Measurements from ENCODE around the gene ADAT2. TPM values are rescaled to one million over a fixed set of nuclear protein-coding genes. Genes with fewer than 3 reads are reported as not detected.

ADAT2 gene
- total and polyA plus RNA-seq, 2 donors (not counting 1 experiment from before 2014, with no cell fraction given): 13.6 to 16.0 TPM

GRCh38 chr6:143431226-143431625 lies 19.3 kb downstream of the ADAT2 start:
- CTCF ChIA-PET: interaction anchor here (2.6 kb wide), 1 partner anchor 739 kb away, joined by 10 read pairs; no protein-coding TSS in a partner anchor
- H3K4me1 Mint-ChIP-seq: peaks cover 2% of the 10 kb centered on the region
- no peak overlapping the region for H2AFZ ChIP-seq (ENCODE audit: insufficient read depth, low read depth, low read length, poor library complexity, severe bottlenecking)
- H3K9me3 Mint-ChIP-seq (ENCODE audit: insufficient read depth): no peaks in the 10 kb centered on the region
- H3K4me3 ChIP-seq (ENCODE audit: control extremely low read depth in 1 of 5, extremely low read depth in 1 of 5, insufficient read depth in 1 of 5, low read depth in 2 of 5, low read length in 4 of 5): no peak overlapping the region
- H3K4me3 Mint-ChIP-seq: no peak overlapping the region
- H3K4me2 ChIP-seq (replicated peaks; ENCODE audit: low read depth, low read length, poor library complexity, severe bottlenecking): no peak overlapping the region
- H3K27me3 ChIP-seq (replicated peaks in 1 of 4; ENCODE audit: control extremely low read depth in 1 of 4, control insufficient read depth in 3 of 4, insufficient read depth in 4 of 4, low read length in 3 of 4): no peaks in the 10 kb centered on the region
- intact Hi-C loops (cut with micrococcal nuclease): no loop called here
- TF ChIP-seq, protein P1, sequence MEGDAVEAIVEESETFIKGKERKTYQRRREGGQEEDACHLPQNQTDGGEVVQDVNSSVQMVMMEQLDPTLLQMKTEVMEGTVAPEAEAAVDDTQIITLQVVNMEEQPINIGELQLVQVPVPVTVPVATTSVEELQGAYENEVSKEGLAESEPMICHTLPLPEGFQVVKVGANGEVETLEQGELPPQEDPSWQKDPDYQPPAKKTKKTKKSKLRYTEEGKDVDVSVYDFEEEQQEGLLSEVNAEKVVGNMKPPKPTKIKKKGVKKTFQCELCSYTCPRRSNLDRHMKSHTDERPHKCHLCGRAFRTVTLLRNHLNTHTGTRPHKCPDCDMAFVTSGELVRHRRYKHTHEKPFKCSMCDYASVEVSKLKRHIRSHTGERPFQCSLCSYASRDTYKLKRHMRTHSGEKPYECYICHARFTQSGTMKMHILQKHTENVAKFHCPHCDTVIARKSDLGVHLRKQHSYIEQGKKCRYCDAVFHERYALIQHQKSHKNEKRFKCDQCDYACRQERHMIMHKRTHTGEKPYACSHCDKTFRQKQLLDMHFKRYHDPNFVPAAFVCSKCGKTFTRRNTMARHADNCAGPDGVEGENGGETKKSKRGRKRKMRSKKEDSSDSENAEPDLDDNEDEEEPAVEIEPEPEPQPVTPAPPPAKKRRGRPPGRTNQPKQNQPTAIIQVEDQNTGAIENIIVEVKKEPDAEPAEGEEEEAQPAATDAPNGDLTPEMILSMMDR (IDR thresholded peaks at IDR 0.05): no peak
- no peak for TF ChIP-seq EZH2 (IDR thresholded peaks at IDR 0.05; ENCODE audit: borderline replicate concordance, insufficient read depth, low read depth, low read length, poor library complexity, severe bottlenecking)
- ATAC-seq (ENCODE audit: low read depth) (no peak), DNase-seq (no peak)
- H3K9me3 ChIP-seq (ENCODE audit: control extremely low read depth in 1 of 3, control insufficient read depth in 2 of 3, insufficient read depth in 1 of 3, low read length in 2 of 3): no peaks in the 10 kb centered on the region
- no peak overlapping the region for H3K9ac ChIP-seq (ENCODE audit: low read length)
- H3K27ac ChIP-seq (ENCODE audit: low read length in 2 of 2): no peak overlapping the region
- peaks cover 3% of the 10 kb centered on the region in 2 experiments for H3K36me3 ChIP-seq (replicated peaks in 1 of 2; ENCODE audit: control extremely low read depth in 1 of 2, control insufficient read depth in 1 of 2, extremely low read depth in 1 of 2, insufficient read depth in 2 of 2, low read length in 1 of 2)
- no peaks in the 10 kb centered on the region for H4K20me1 ChIP-seq (ENCODE audit: control insufficient read depth, insufficient read depth, low read length, poor library complexity, severe bottlenecking)
- POLR2A ChIA-PET: no interaction called here
- H3K79me2 ChIP-seq (ENCODE audit: control insufficient read depth, insufficient read depth, low read length): no peaks in the 10 kb centered on the region
- WGBS (ENCODE audit: insufficient coverage): no CpG with 5 or more reads among the region's 1 CpG
- H3K27me3 Mint-ChIP-seq: no peaks in the 10 kb centered on the region
- no peaks in the 10 kb centered on the region for H3K4me1 ChIP-seq (ENCODE audit: control insufficient read depth in 2 of 2, insufficient read depth in 2 of 2, low read length in 2 of 2)
- no peak overlapping the region for H3K27ac Mint-ChIP-seq

DNA sequence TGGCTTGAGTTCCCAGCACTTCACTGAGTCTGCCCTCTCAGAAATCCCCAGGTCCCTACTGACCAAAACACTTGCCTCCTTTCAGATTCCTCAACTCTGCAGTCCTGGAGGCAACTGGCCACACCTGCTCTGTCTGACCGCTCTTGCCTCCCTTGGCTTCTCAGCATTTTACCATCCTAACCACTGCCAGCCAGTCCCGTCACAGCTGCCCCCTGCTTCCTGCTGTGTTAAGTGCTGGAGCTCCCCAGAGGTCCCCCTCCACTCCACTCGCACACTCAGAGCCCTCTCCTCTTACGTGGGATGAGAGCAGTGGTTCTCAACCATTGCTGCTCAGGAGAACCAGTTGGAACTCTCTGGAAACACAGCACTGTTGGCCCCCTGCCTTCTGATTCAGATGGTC lies 20.5 kb downstream of the ADAT2 start:
- H3K9me3 ChIP-seq (ENCODE audit: control extremely low read depth in 1 of 3, control insufficient read depth in 2 of 3, insufficient read depth in 1 of 3, low read length in 2 of 3): no peaks in the 10 kb centered on the region
- H3K9ac ChIP-seq (ENCODE audit: low read length): no peak overlapping the region
- H3K27ac ChIP-seq (ENCODE audit: low read length in 2 of 2): no peak overlapping the region
- intact Hi-C loops (cut with micrococcal nuclease): no loop called here
- Mint-ChIP-seq H3K9me3 (ENCODE audit: insufficient read depth) (no peaks in the 10 kb centered on the region), H3K4me1 (peaks cover 2% of the 10 kb centered on the region), H3K27ac (no peak overlapping the region), H3K27me3 (no peaks in the 10 kb centered on the region), H3K4me3 (no peak overlapping the region)
- no peak overlapping the region for H3K4me3 ChIP-seq (ENCODE audit: control extremely low read depth in 1 of 5, extremely low read depth in 1 of 5, insufficient read depth in 1 of 5, low read depth in 2 of 5, low read length in 4 of 5)
- WGBS (ENCODE audit: insufficient coverage): 97% methylated on average over 4 of the region's 4 CpGs
- ATAC-seq (ENCODE audit: low read depth): no peak
- H3K4me2 ChIP-seq (replicated peaks; ENCODE audit: low read depth, low read length, poor library complexity, severe bottlenecking): no peak overlapping the region
- H2AFZ ChIP-seq (ENCODE audit: insufficient read depth, low read depth, low read length, poor library complexity, severe bottlenecking): no peak overlapping the region
- no peaks in the 10 kb centered on the region for H3K27me3 ChIP-seq (replicated peaks in 1 of 4; ENCODE audit: control extremely low read depth in 1 of 4, control insufficient read depth in 3 of 4, insufficient read depth in 4 of 4, low read length in 3 of 4)
- H3K79me2 ChIP-seq (ENCODE audit: control insufficient read depth, insufficient read depth, low read length): no peaks in the 10 kb centered on the region
- no peak for DNase-seq
- ChIA-PET POLR2A (no interaction called here), CTCF (interaction anchor here (1.0 to 5.4 kb wide), 3 partner anchors 139 to 956 kb away, joined by 3 to 118 read pairs (median 12); no protein-coding TSS in a partner anchor)
- no peak for TF ChIP-seq EZH2 (IDR thresholded peaks at IDR 0.05; ENCODE audit: borderline replicate concordance, insufficient read depth, low read depth, low read length, poor library complexity, severe bottlenecking)
- TF ChIP-seq, protein P1 (IDR thresholded peaks at IDR 0.05): no peak
- H3K4me1 ChIP-seq (ENCODE audit: control insufficient read depth in 2 of 2, insufficient read depth in 2 of 2, low read length in 2 of 2): no peaks in the 10 kb centered on the region
- no peaks in the 10 kb centered on the region for H4K20me1 ChIP-seq (ENCODE audit: control insufficient read depth, insufficient read depth, low read length, poor library complexity, severe bottlenecking)
- peaks cover 3% of the 10 kb centered on the region in 2 experiments for H3K36me3 ChIP-seq (replicated peaks in 1 of 2; ENCODE audit: control extremely low read depth in 1 of 2, control insufficient read depth in 1 of 2, extremely low read depth in 1 of 2, insufficient read depth in 2 of 2, low read length in 1 of 2)

All from B cell (primary cell).